ENCODE results near the gene ALPP.
"Not testable (repeated sequence)": the region's sequence is repeated elsewhere in the genome, so short reads cannot be mapped to it uniquely, and the experiment has no call there.

ALPP gene

DNA sequence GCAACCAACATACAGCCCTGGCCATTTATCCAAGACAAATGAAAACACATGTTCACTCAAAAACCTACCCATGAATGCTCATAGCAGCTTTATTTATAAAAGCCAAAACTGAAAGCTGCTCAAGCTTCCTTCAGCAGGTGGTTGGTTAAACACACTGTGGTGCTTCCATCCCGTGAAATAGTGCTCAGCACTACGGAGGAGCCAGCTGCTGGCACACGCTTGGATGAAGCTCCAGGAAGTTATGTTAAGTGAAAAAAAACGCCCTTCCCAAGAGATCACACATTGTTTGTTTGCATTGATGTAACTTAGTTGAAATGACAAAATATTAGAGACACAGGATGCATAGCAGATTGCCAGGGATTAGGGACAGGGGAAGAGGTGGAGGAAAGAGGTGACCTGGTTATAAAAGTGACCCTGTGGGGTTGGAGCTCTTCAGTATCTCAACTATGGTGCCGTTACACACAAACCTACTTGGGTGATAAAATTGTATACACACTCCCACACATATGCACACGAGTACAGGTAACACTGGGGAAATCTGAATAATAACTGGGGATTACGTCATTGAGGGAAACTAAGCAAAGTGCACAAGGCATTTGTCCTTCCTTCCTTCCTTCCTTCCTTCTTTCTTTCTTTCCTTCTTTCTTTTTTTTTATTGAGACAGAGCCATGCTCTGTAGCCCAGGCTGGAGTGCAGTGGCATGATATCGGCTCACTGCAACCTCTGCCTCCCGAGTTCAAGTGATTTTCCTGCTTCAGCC, 21.9 kb downstream of the ALPP start:
- Histone ChIP-seq H3K9me3 (ENCODE audit: control insufficient read depth, insufficient read depth, low read depth, low read length) (no peaks in the 10 kb centered on the region), H3K4me1 (ENCODE audit: control insufficient read depth, insufficient read depth, low read length) (no peaks in the 10 kb centered on the region), H3K36me3 (ENCODE audit: control insufficient read depth in 2 of 2, insufficient read depth in 1 of 2, low read length in 2 of 2) (no peaks in the 10 kb centered on the region), H3K27ac (ENCODE audit: extremely low read depth, low read depth, low read length) (no peak overlapping the region), H3K4me3 (ENCODE audit: low read depth, low read length) (no peak overlapping the region)
- TF ChIP-seq ZNF274 (IDR thresholded peaks at IDR 0.05; ENCODE audit: low read length) (no peak), ZNF274 (tag by site-specific recombination; IDR thresholded peaks at IDR 0.05; ENCODE audit: borderline replicate concordance) (no peak)
- TF ChIP-seq, protein P1, sequence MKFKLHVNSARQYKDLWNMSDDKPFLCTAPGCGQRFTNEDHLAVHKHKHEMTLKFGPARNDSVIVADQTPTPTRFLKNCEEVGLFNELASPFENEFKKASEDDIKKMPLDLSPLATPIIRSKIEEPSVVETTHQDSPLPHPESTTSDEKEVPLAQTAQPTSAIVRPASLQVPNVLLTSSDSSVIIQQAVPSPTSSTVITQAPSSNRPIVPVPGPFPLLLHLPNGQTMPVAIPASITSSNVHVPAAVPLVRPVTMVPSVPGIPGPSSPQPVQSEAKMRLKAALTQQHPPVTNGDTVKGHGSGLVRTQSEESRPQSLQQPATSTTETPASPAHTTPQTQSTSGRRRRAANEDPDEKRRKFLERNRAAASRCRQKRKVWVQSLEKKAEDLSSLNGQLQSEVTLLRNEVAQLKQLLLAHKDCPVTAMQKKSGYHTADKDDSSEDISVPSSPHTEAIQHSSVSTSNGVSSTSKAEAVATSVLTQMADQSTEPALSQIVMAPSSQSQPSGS (tag by site-specific recombination; IDR thresholded peaks at IDR 0.05; ENCODE audit: low read depth) = 0 out of 2 replicates have a peak, but pooled peaks have one; percentile 10
- CTCF ChIA-PET = interaction anchor here (0.6 kb wide), 1 partner anchor 33 kb away, joined by 3 read pairs; no protein-coding TSS in a partner anchor
- POLR2A ChIA-PET = no interaction called here

GRCh38 chr2:232402518-232402917, 24.0 kb downstream of the ALPP start:
- no peaks in the 10 kb centered on the region for H3K4me1 ChIP-seq (ENCODE audit: control insufficient read depth, insufficient read depth, low read length)
- H3K36me3 ChIP-seq (ENCODE audit: control insufficient read depth in 2 of 2, insufficient read depth in 1 of 2, low read length in 2 of 2) = no peaks in the 10 kb centered on the region
- no peak overlapping the region for H3K4me3 ChIP-seq (ENCODE audit: low read depth, low read length)
- no peaks in the 10 kb centered on the region for H3K9me3 ChIP-seq (ENCODE audit: control insufficient read depth, insufficient read depth, low read depth, low read length)
- no peak overlapping the region for H3K27ac ChIP-seq (ENCODE audit: extremely low read depth, low read depth, low read length)
- TF ChIP-seq ZNF239 (tag by site-specific recombination; IDR thresholded peaks at IDR 0.05) = no peak
- TF ChIP-seq ZSCAN4 (tag by site-specific recombination; IDR thresholded peaks at IDR 0.05) = no peak
- no peak for TF ChIP-seq ZNF140 (tag by site-specific recombination; IDR thresholded peaks at IDR 0.05)
- no peak for TF ChIP-seq KLF7 (tag by site-specific recombination; IDR thresholded peaks at IDR 0.05; ENCODE audit: borderline replicate concordance)
- TF ChIP-seq ZNF626 (tag by site-specific recombination; IDR thresholded peaks at IDR 0.05) = no peak
- CTCF ChIA-PET = no interaction called here
- POLR2A ChIA-PET = no interaction called here

DNA sequence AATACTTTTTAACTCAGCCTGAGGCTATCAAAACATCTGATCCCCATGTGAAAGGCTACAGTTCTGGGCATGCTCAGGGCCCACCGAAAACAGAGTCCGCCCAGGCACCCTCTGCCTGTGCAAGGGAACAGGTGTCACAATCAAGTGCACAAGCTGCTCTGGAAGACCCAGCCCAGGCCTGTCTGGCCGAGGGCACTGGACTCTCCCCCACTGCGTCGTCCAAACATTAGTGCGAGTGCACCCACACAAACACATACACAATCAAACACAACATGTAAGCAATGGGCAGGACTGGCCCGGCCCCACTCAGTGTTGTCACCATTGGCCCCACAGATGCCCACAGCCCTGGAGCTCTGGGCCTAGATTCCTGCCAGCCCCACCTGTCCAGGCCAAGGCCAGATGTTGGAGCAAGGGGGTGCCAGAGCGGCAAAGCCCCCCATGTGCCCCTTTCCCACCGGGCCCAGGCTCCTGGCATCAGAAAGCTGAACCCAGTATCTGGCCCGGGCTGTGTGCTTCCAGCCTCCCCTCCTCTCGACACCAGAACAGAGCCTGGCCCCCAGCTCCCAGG, 27.5 kb downstream of the ALPP start:
- Histone ChIP-seq H3K9me3 (ENCODE audit: control insufficient read depth, insufficient read depth, low read depth, low read length) (no peaks in the 10 kb centered on the region), H3K4me1 (ENCODE audit: control insufficient read depth, insufficient read depth, low read length) (no peaks in the 10 kb centered on the region), H3K4me3 (ENCODE audit: low read depth, low read length) (no peak overlapping the region), H3K27ac (ENCODE audit: extremely low read depth, low read depth, low read length) (no peak overlapping the region), H3K36me3 (ENCODE audit: control insufficient read depth in 2 of 2, insufficient read depth in 1 of 2, low read length in 2 of 2) (no peaks in the 10 kb centered on the region)
- no peak for TF ChIP-seq ZNF221 (tag by site-specific recombination; IDR thresholded peaks at IDR 0.05; ENCODE audit: borderline replicate concordance)
- ChIA-PET POLR2A (no interaction called here), CTCF (no interaction called here)

DNA sequence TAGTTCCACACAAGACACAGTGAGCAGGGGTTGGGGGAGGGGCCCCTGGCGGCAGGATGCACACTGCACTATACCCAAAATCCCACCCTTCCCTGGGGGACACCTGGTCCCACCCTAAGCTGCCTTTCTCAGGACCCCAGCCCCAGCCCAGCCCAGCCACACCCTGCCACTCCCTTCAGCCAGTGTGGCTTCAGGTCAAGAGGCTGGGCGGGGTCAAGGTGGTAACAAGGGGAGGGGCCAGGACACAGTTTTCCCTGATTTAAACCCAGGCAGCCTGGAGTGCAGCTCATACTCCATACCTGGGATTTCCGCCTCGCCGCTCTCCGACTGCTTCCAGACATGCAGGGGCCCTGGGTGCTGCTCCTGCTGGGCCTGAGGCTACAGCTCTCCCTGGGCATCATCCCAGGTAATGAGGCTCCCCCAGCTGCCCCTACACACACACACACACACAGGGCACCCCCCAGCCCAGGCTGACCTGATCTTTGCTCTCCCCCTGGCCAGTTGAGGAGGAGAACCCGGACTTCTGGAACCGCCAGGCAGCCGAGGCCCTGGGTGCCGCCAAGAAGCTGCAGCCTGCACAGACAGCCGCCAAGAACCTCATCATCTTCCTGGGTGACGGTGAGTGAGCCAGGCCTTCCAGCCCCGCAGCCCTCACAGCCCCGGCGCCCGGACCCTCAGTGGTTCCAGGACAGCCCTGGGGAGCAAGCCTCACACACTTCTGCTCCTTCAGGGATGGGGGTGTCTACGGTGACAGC, 28.2 kb downstream of the ALPP start, which contains the start of gene ALPG:
Gene ALPG, plus strand, starts transcription at position 289 of the 755 bp plus-strand sequence. Its CDS starts 51 bp downstream, at position 340.
- H3K36me3 ChIP-seq (ENCODE audit: control insufficient read depth in 2 of 2, insufficient read depth in 1 of 2, low read length in 2 of 2) = no peaks in the 10 kb centered on the region
- no peak within 1 kb of the TSS for H3K4me3 ChIP-seq (ENCODE audit: low read depth, low read length)
- POLR2A ChIA-PET = no interaction called here
- peak; percentile 98 for TF ChIP-seq KLF1 (tag by site-specific recombination; IDR thresholded peaks at IDR 0.05)
- TF ChIP-seq, protein P2, sequence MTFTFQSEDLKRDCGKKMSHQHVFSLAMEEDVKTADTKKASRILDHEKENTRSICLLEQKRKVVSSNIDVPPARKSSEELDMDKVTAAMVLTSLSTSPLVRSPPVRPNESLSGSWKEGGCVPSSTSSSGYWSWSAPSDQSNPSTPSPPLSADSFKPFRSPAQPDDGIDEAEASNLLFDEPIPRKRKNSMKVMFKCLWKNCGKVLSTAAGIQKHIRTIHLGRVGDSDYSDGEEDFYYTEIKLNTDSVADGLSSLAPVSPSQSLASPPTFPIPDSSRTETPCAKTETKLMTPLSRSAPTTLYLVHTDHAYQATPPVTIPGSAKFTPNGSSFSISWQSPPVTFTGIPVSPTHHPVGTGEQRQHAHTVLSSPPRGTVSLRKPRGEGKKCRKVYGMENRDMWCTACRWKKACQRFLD (tag by site-specific recombination; IDR thresholded peaks at IDR 0.05) = no peak
- TF ChIP-seq MZF1 (tag by site-specific recombination; IDR thresholded peaks at IDR 0.05; ENCODE audit: borderline replicate concordance) = no peak
- TF ChIP-seq, protein P3, sequence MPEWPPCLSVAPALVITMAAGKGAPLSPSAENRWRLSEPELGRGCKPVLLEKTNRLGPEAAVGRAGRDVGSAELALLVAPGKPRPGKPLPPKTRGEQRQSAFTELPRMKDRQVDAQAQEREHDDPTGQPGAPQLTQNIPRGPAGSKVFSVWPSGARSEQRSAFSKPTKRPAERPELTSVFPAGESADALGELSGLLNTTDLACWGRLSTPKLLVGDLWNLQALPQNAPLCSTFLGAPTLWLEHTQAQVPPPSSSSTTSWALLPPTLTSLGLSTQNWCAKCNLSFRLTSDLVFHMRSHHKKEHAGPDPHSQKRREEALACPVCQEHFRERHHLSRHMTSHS (tag by site-specific recombination; IDR thresholded peaks at IDR 0.05) = no peak
- CTCF ChIA-PET = no interaction called here
- no peaks in the 10 kb centered on the region for H3K4me1 ChIP-seq (ENCODE audit: control insufficient read depth, insufficient read depth, low read length)
- H3K27ac ChIP-seq (ENCODE audit: extremely low read depth, low read depth, low read length) = no peak within 1 kb of the TSS
- H3K9me3 ChIP-seq (ENCODE audit: control insufficient read depth, insufficient read depth, low read depth, low read length) = no peaks in the 10 kb centered on the region

GRCh38 chr2:232407428-232408150, 29.0 kb downstream of the ALPP start:
- H3K9me3 ChIP-seq (ENCODE audit: control insufficient read depth, insufficient read depth, low read depth, low read length); H3K27ac ChIP-seq (ENCODE audit: extremely low read depth, low read depth, low read length); H3K4me3 ChIP-seq (ENCODE audit: low read depth, low read length); H3K36me3 ChIP-seq (ENCODE audit: control insufficient read depth in 2 of 2, insufficient read depth in 1 of 2, low read length in 2 of 2); CTCF ChIA-PET; POLR2A ChIA-PET; H3K4me1 ChIP-seq (ENCODE audit: control insufficient read depth, insufficient read depth, low read length): not testable (repeated sequence)

DNA sequence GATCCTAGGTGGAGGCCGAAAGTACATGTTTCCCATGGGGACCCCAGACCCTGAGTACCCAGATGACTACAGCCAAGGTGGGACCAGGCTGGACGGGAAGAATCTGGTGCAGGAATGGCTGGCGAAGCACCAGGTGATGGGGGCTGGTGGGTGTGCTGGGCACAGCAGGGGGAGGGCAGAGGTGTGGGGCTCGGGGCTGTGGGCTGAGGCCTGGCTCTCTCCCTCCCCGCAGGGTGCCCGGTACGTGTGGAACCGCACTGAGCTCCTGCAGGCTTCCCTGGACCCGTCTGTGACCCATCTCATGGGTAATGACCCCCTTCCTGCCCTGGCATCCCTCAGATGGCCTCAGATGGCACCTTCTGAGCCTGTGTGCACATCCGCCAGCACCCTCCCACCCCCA, 29.7 kb downstream of the ALPP start:
- H3K27ac ChIP-seq (ENCODE audit: extremely low read depth, low read depth, low read length); H3K4me1 ChIP-seq (ENCODE audit: control insufficient read depth, insufficient read depth, low read length); CTCF ChIA-PET; H3K36me3 ChIP-seq (ENCODE audit: control insufficient read depth in 2 of 2, insufficient read depth in 1 of 2, low read length in 2 of 2); H3K9me3 ChIP-seq (ENCODE audit: control insufficient read depth, insufficient read depth, low read depth, low read length); POLR2A ChIA-PET; H3K4me3 ChIP-seq (ENCODE audit: low read depth, low read length): not testable (repeated sequence)

Data from HEK293 (cell line).